ENCODE data around the gene ACP2. TPM values are rescaled to one million over a fixed set of nuclear protein-coding genes. Genes with fewer than 3 reads are reported as not detected.
A peak's percentile ranks its signal among the peaks of the same experiment; 100 is the strongest.

Gene ACP2, protein sequence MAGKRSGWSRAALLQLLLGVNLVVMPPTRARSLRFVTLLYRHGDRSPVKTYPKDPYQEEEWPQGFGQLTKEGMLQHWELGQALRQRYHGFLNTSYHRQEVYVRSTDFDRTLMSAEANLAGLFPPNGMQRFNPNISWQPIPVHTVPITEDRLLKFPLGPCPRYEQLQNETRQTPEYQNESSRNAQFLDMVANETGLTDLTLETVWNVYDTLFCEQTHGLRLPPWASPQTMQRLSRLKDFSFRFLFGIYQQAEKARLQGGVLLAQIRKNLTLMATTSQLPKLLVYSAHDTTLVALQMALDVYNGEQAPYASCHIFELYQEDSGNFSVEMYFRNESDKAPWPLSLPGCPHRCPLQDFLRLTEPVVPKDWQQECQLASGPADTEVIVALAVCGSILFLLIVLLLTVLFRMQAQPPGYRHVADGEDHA
- 8.4 and 24.9 TPM in 2 replicates for total RNA-seq (ENCODE audit: low replicate concordance)

DNA sequence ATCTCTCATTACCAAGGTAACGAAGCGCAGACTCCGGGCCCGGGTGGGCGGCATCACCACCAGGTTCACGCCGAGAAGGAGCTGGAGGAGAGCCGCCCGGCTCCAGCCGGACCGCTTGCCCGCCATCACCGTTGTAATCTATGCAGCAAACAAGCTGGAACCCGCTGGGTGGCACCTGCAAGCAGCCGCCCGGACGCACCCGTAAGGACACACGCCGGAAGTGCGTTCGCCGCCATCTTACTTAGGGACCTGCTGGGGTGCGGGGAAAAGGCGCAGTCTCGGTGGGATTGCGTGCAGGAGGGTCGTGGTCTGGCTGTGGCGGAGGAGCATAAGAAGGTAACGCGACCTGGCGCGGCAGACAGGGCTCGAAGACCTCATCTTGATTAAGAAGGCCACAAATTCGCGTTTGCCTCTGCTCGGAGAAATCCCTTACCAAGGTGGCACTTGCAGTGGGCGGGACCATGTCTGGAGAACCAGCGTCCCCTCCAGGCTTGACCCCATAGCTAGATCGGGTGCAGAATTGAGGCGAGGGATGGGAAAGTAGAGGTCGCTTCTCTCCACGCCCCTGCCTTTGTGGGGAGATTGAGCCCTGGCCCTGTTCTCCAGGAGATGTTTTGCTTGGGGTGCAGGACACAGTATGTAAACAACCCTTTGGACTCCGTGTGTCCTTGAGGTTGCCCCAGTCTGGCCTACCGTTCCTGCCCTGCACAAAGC lies at the start of gene ACP2:
ACP2 (minus strand) TSS at position 151 of the 714 bp plus-strand sequence; CDS start at position 126, 25 bp downstream.
- H3K4me3 ChIP-seq (ENCODE audit: low read depth, low read length): peak within 1 kb of the TSS; percentile 96
- peak; percentile 89 for DNase-seq (ENCODE audit: low read depth)
- TF ChIP-seq CTCF (IDR thresholded peaks at IDR 0.05; ENCODE audit: insufficient read depth, low read length): peak; percentile 34

DNA sequence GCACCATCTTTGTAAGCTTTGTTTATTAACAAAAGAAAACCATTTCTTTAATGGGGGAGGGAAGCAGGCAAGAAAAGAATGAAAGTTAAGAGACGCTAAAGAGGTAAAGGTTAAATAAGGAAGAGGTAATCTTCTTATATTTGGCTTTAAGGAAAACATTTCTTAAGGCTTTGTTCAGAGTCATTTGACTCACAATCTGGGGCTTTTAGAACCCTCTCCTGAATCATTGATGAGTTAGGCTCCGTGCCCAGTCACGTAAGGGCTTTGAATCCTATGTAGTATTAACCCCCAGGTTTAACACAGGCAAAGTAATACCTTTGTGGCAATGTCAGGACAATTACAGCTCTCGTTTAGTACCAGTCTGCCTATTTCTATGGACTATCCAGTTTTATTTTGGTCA lies 47.4 kb upstream of the ACP2 start:
- no peak for TF ChIP-seq CTCF (IDR thresholded peaks at IDR 0.05; ENCODE audit: insufficient read depth, low read length)
- peak; percentile 13 for DNase-seq (ENCODE audit: low read depth)
- no peak overlapping the region for H3K4me3 ChIP-seq (ENCODE audit: low read depth, low read length)

- TF ChIP-seq CTCF (IDR thresholded peaks at IDR 0.05; ENCODE audit: insufficient read depth, low read length): no peak
- H3K4me3 ChIP-seq (ENCODE audit: low read depth, low read length): no peak overlapping the region
- DNase-seq (ENCODE audit: low read depth): no peak
Observed at GRCh38 chr11:47295385-47295784, 46.8 kb upstream of the ACP2 start.

- TF ChIP-seq CTCF (IDR thresholded peaks at IDR 0.05; ENCODE audit: insufficient read depth, low read length): no peak
- H3K4me3 ChIP-seq (ENCODE audit: low read depth, low read length): no peak overlapping the region
- no peak for DNase-seq (ENCODE audit: low read depth)
Observed at GRCh38 chr11:47289856-47290255, 41.2 kb upstream of the ACP2 start.

GRCh38 chr11:47288066-47288465 lies 39.5 kb upstream of the ACP2 start:
- H3K4me3 ChIP-seq (ENCODE audit: low read depth, low read length): no peak overlapping the region
- TF ChIP-seq CTCF (IDR thresholded peaks at IDR 0.05; ENCODE audit: insufficient read depth, low read length): no peak
- DNase-seq (ENCODE audit: low read depth): no peak

- TF ChIP-seq CTCF (IDR thresholded peaks at IDR 0.05; ENCODE audit: insufficient read depth, low read length): no peak
- no peak for DNase-seq (ENCODE audit: low read depth)
- no peak overlapping the region for H3K4me3 ChIP-seq (ENCODE audit: low read depth, low read length)
Observed at GRCh38 chr11:47285969-47286770, 37.6 kb upstream of the ACP2 start.

Measured in fibroblast of the aortic adventitia (primary cell).